COLO668 (cell line): ENCODE results near the gene THSD4.
"Not testable (repeated sequence)": the region's sequence is repeated elsewhere in the genome, so short reads cannot be mapped to it uniquely, and the experiment has no call there.

Source experiments
- DNase-seq: peaks from one replicate; lab custom pipeline; 2025; ENCODE audit not compliant: unreplicated experiment; lab: John Stamatoyannopoulos, UW

THSD4 gene

DNA sequence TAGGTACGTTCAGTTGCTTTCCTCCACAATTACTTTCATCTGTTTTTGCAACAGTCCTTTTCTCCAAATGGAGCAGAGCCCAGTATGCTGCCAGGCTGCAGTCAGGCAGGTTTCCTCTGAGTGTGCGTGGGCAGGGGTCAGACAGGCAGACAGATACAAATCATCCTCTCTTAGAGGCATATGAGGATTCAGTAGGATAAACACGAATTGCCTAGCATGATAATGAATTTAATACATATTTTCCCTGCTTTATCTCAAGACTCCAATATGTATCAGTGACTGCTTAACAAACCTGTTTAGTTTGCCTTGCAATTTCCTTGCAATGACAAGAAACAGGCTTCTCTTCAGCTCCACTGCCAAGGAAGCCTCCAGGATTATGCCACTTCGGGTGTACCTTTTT, 554.4 kb downstream of the THSD4 start:
- no peak for DNase-seq

DNA sequence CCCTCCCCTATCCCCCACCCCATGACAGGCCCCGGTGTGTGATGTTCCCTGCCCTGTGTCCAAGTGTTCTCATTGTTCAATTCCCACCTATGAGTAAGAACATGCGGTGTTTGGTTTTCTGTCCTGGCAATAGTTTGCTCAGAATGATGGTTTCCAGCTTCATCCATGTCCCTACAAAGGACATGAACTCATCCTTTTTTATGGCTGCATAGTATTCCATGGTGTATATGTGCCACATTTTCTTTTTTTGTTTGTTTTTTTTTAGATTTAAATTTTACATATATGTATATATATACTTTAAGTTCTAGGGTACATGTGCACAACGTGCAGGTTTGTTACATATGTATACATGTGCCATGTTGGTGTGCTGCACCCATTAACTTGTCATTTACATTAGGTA, 555.0 kb downstream of the THSD4 start:
- DNase-seq, result not testable (repeated sequence)

- no peak for DNase-seq
These were observed 559.1 kb downstream of the THSD4 start for GRCh38 chr15:71674354-71674753.

- DNase-seq, result no peak
These were observed 562.1 kb downstream of the THSD4 start for GRCh38 chr15:71677352-71677751.

DNA sequence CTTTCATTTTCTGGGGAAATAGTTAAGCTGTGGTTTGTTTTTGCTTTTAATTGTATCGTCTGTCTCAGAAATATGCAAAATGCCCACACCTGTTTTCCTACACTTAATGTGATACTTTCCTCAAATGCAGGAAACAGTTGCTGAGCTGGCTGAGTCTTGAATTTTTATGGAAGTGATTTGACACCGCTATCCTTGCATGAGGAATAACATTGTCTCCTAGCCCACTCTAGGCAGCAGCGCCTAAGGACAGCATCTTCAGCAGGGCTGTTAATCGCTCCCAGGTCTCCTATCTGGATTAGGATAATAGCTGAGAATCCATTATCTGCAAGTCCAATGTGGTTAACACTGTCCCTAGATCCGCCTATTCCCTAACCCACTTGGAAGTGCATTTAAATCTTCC, 562.5 kb downstream of the THSD4 start:
- no peak for DNase-seq

- DNase-seq, result no peak
These were observed 562.9 kb downstream of the THSD4 start for GRCh38 chr15:71678191-71678590.

GRCh38 chr15:71678605-71679004, 563.3 kb downstream of the THSD4 start:
- no peak for DNase-seq

GRCh38 chr15:71679223-71679792, 564.0 kb downstream of the THSD4 start:
- no peak for DNase-seq

DNA sequence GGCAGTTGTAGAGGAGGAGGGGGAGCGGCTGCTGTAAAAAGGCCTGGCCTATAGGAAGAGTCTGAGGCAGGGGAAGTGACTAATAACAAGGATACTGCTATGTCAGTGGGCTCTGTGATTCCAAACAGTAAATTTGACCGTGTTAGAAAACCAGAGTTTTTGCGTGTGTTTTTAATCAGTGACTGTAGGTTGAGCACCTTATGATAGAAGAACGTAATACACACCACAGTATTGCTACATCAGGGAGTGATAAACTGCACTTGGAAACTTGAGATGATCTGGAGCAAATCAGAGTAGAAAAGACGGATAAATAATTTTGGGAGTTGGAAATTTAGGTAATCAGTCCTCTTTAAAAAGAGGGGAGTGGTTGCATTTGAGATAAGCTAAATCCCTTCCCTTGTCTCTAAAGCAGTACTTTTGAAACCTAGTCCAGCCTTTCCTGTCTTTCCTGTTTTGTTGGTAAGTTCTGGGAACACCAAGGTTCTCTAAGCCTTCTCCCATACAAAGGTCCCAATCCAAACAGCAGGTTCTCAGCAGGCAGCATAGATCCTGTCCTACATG, 564.6 kb downstream of the THSD4 start:
- DNase-seq, result no peak

DNA sequence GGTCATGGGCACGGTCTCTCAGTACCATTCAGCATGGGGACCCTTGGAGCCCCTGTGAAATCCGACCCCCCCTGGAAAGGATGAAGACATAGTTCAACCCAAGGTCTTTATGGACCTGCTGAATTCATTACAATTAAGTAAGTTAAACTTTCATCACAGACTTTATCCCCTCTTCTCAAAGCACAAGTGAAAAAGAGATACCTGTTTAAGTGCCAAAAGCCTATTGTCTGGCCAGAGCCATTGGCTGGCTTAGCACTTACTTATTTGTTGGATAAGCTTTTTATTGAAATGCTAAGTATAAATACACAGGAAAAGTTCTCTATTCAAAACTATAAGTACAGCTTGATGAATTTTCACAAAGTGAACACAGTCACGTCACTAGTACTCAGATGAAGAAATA, 566.7 kb downstream of the THSD4 start:
- no peak for DNase-seq

DNA sequence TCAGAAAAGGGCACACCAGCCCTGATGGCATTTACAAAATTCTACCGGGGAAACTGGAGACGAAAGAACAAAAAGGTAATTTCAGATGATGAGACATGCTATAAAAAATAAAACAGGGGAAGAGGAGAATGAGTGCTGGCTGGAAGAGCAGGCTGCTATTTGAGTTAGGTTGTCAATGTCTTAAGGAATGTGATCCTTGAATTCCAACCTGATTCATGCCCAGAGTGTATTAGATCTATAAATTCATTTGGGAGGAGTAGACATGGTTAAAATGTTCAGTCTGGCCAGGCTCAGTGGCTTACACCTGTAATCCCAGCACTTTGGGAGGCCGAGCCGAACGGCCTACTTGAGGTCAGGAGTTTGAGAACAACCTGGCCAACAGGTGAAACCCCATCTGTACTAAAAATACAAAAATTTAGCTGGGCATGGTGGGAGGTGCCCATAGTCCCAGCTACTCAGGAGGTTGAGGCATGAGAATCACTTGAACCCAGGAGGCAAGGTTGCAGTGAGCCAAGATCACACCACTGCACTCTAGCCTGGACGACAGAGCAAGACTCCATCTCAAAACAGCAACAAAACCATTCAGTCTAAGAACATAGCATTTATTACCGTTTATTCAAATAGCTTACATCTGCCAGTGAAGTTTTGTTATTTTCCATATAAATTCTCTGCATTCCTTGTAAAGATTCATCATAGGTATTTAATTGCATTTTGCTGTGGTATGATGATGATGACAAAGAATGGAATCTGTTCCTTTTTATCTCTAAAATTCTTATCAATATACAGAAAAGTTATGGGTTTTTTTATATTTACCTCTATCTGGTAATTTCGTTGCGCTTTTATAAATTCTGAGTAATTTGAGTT, 568.4 kb downstream of the THSD4 start:
- DNase-seq, result no peak

DNA sequence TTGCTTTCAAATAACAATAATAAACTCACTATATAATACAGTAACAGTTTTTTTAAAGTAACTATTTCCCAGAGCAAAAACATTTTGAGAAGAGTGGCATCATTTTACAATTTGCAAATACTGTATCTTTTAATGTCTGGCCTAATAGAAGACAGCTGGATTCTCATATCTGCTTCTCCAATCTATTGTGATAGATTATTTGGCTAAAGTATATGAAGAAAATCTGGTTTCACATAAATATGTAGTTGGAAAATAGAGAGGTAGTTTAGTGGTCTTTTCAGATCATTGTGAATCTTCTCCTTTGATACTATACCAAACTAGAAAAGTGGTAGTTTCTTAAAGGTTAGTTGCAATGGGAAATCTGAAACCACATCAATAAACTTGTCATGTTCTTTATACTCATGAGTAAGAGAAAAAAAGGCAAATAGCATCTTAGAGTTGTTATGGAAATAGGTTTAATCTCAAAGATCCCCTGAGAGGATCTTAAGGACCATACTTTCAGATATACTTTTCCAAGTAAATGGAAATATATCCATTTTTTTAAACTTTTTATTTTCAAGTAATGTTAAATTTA, 570.2 kb downstream of the THSD4 start:
- DNase-seq, result no peak

GRCh38 chr15:71686221-71687050, 571.2 kb downstream of the THSD4 start:
- DNase-seq, result no peak

- DNase-seq, result no peak
These were observed 572.7 kb downstream of the THSD4 start for GRCh38 chr15:71687902-71688508.

GRCh38 chr15:71688509-71689094, 573.3 kb downstream of the THSD4 start:
- no peak for DNase-seq

DNA sequence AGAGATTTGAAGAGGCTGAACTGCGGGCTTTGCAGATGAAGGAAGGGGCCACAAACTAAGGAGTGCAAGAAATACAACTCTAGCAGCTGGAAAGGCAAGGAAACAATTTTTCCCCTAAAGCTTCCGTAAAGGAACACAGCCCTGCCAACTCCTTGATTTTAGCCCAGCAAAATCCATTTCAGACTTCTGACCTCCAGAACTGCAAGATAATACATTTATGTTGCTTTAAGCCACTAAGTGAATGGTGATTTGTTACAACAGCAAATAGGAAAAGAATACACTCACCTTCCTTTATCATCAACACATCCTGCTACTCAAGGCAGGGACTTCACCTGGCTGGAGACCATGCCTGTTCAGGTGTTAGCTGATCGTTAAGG, 575.8 kb downstream of the THSD4 start:
- no peak for DNase-seq

- no peak for DNase-seq
These were observed 576.5 kb downstream of the THSD4 start for GRCh38 chr15:71691458-71692417.

DNA sequence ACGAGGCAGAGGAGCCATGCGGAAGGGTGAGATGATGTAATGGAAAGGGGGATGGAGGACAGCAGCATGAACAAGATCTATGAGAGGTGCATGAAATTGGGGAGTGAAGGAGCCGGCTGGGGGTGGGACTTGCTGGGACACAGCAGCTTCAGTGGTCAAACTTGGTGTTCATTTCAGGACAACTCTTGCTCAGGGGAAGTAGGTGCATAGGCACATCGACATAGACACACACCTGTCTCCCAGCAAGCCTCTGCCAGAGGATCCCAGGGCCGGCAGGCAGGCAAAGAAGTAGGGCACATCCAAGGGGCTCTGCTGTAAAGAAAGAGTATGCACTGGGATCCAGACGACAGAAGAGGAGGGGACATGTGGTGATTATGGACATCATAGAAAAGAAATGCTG, 582.0 kb downstream of the THSD4 start:
- DNase-seq, result no peak

DNA sequence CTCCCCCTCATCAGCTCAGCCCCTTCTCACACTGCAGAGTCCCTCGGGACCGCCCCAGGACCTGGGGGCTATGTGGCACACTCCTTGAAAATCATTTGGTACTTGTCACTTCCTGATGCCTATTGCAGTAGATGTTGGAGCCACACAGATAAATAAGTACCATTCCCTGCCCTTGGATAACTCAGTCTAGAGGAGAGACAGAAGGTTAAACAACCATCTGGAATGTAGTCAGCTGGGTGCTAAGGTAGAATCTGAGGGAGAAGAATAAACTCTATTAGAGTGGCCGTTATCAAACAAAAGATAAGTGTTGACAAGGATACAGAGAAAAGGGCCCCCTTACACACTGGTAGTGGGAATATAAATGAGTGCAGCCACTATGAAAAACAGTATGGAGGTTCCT, 582.8 kb downstream of the THSD4 start:
- no peak for DNase-seq
